Cardiac fibroblast (primary cell): ENCODE data around the gene CTSF.
"Not testable (repeated sequence)": the region's sequence is repeated elsewhere in the genome, so short reads cannot be mapped to it uniquely, and the experiment has no call there.

Experiments used
- DNase-seq, 2 donors: peaks; one replicate each; pipeline versions ENCODE4 v3.0.0 to v3.0.0-alpha.2; 2010; ENCODE audit warnings: low read depth in 2 of 2
- H3K4me3 ChIP-seq, 2 donors: replicated peaks in 1 of 2; 1 replicate in 1 of 2; 2 replicates in 1 of 2; pipeline ENCODE4 v1.5.1; 2011; ENCODE audit warnings: low read depth in 2 of 2, low read length in 2 of 2, mild to moderate bottlenecking in 2 of 2, moderate library complexity in 1 of 2
- TF ChIP-seq, protein P1 (sequence below): IDR thresholded peaks from one replicate; pipeline ENCODE4 v1.5.1; 2011; ENCODE audit warnings: low read depth, mild to moderate bottlenecking, low read length, inconsistent platforms

The CTSF gene

DNA sequence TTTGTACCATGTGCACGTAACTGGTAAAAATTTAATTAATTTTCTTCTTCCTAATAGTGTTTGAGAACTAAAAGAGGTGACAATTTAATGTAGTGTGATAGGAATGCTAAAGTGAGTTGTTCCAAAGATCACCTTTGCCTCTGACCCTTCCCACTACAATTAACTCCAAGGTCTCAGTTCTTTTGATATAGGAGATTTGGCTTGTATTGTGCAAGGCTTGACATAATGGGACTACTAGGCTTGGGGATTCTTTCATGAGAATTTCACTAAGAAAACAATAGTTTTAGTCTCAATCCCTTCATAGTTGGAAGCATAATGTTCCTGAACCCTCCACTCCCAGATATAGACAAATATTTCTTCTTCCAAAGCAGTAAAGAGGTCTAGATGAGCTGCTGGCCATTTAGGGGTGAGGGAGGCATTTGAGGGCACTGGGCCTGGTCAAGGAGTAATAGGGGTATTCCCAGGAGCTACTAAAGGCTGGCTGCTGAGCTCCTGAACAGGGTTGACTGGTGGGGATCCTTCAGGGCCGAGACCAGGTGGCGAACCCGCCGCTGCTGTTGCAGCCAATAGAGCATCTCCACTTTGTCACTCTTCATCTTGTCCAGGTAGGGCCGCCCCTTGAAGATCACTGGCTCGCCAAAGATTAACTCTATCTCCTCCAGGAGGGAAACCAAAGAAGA is 21.7 kb upstream of the CTSF start:
- TF ChIP-seq, protein P1, sequence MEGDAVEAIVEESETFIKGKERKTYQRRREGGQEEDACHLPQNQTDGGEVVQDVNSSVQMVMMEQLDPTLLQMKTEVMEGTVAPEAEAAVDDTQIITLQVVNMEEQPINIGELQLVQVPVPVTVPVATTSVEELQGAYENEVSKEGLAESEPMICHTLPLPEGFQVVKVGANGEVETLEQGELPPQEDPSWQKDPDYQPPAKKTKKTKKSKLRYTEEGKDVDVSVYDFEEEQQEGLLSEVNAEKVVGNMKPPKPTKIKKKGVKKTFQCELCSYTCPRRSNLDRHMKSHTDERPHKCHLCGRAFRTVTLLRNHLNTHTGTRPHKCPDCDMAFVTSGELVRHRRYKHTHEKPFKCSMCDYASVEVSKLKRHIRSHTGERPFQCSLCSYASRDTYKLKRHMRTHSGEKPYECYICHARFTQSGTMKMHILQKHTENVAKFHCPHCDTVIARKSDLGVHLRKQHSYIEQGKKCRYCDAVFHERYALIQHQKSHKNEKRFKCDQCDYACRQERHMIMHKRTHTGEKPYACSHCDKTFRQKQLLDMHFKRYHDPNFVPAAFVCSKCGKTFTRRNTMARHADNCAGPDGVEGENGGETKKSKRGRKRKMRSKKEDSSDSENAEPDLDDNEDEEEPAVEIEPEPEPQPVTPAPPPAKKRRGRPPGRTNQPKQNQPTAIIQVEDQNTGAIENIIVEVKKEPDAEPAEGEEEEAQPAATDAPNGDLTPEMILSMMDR, result no peak
- DNase-seq, result no peak
- H3K4me3 ChIP-seq, result no peak overlapping the region

DNA sequence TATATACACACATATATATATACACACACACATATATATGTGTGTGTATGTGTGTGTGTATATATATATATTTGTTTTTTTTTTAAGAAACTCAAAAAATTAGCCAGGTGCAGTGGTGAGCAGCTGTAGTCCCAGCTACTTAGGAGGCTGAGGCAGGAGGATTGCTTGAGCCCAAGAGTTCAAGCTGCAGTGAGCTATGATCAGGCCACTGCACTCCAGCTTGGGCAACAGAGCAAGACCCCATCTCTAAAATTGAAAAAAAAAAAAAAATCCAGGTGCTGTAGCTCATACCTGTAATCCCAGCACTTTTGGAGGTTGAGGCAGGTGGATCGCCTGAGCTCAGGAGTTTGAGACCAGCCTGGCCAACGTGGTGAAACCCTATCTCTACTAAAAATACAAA is 20.9 kb upstream of the CTSF start:
- DNase-seq, H3K4me3 ChIP-seq: not testable (repeated sequence)

DNA sequence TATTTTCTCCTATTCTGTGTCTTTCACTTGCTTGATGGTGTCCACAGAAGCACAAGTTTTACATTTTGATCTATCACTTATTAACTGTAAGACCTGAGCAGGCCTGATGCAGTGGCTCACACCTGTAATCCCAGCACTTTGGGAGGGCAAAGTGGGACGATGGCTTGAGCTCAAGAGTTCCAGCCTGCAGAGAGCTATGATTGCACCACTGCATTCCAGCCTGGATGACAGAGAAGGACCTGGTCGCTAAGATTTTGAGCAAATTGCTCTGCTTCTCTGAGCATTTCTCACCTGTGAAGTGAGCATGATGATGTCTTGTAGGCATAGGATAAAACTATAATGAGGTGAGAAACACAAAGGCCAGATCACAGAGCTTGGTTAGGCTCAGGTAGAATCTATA is 17.7 kb upstream of the CTSF start:
- TF ChIP-seq, protein P1, result no peak
- DNase-seq, result no peak
- no peak overlapping the region for H3K4me3 ChIP-seq

DNA sequence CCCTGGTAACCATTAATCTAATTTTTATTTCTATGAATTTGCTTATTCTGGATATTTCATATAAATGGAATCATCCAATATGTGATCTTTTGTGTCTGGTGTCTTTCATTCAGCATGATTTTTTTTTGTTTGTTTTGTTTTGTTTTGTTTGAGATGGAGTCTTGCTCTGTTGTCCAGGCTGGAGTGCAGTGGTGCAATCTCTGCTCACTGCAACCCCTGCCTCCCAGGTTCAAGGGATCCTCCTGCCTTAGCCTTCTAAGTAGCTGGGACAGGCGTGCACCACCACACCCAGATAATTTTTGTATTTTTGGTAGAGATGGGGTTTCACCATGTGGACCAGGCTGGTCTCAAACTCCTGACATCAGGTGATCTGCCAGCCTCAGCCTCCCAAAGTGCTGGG is 17.0 kb upstream of the CTSF start:
- DNase-seq, H3K4me3 ChIP-seq: not testable (repeated sequence)

- not testable (repeated sequence) for DNase-seq, H3K4me3 ChIP-seq
Measured at GRCh38 chr11:66582565-66583147, 14.2 kb upstream of the CTSF start.

- no peak overlapping the region for H3K4me3 ChIP-seq
- TF ChIP-seq, protein P1, result no peak
- no peak for DNase-seq
Measured at GRCh38 chr11:66581261-66581660, 12.9 kb upstream of the CTSF start.

DNA sequence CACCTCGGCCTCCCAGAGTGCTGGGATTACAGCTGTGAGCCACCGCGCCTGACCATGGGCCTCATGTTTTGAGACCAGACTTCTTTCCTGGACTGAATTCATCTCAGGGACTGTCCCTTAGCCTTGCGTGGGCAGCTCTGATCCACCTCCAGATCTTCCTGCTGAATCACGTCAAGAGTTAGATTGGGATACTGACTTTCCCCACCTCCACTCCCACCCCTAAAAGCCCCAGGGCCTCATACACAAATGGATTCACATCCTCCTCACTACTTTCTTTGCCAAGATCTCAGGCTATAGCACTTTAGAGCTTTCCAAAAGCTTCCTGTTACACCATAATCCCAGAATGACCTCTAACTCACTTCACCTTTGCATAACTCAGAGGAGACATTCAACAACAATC is 12.4 kb upstream of the CTSF start:
- no peak overlapping the region for H3K4me3 ChIP-seq
- DNase-seq, result peak; percentile 54 to 77
- TF ChIP-seq, protein P1, result no peak

DNA sequence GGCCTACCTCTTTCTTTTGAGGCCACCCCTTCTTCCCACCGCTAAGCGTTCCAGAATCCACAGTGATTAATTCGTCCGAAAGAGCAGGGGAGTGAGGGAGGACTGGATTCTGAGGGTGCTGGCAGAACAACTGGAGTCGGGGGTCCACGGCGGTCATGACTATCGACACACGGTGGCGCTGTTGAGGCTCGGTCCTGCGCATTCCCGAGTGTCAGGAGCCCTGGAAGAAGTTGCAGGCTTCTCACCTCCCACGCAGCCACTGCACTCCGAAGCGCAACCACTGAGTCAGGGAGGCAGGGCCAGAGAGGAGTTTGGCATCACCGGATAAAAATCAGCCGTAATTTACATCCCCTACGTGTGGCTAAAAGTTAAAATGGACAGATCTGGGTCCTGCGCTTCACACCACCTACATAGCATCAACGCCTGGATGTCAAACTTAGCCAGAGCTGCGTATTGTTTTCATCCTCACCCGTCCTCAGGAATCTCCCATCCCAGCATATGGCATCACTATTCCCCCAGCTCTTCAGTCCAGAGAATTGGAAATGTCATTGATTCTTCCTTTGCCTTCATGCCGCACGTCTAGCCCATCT is 10.7 kb upstream of the CTSF start:
- TF ChIP-seq, protein P1, result peak; percentile 84
- H3K4me3 ChIP-seq, result no peak overlapping the region
- peak; percentile 79 to 83 for DNase-seq
